Measurements from ENCODE around the gene C5orf58.

The C5orf58 gene

GRCh38 chr5:170267431-170268152, 34.8 kb downstream of the C5orf58 start:
- H3K27ac ChIP-seq (ENCODE audit: insufficient read depth, low read depth, low read length, poor library complexity, severe bottlenecking): no peak overlapping the region
- H3K4me3 ChIP-seq (ENCODE audit: insufficient read depth, low read depth, low read length): no peak overlapping the region
- H3K36me3 ChIP-seq (ENCODE audit: control insufficient read depth, insufficient read depth, low read length): no peaks in the 10 kb centered on the region
- WGBS, 2 experiments: 42 to 43% methylated on average over 16 of the region's 16 CpGs
- no peaks in the 10 kb centered on the region for H3K9me3 ChIP-seq (ENCODE audit: control insufficient read depth, low read length)
- peaks cover 22% of the 10 kb centered on the region for H3K4me1 ChIP-seq (ENCODE audit: control insufficient read depth, insufficient read depth, low read length)
- no peaks in the 10 kb centered on the region for H3K27me3 ChIP-seq (ENCODE audit: control insufficient read depth, insufficient read depth, low read length, poor library complexity, severe bottlenecking)

DNA sequence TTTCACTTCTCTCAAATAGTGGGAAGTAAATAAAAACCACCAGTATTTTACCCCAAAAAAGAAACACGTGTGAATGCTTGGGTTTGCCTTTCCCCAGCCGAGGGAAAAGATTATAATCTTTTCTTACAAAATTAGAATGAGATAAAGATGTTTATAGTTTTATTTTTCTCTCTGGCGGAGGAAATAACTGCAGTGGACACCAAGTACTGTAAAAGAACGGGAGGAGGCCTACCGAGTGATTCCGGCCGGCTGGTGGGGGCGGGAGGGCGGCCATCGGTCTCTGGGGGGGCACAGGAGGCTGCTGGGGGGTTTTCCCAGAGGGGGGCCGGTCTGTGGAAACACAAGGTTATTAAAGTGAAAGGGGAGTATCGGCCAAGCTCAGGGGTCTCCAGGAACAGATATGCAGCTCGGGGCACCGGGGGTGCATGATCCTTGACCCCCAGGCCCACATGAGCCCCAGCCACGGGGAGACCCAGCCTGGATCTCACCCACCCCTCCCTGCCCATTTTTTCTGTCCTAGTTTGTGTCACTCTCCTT, 35.4 kb downstream of the C5orf58 start:
- H3K36me3 ChIP-seq (ENCODE audit: control insufficient read depth, insufficient read depth, low read length): no peaks in the 10 kb centered on the region
- no peak overlapping the region for H3K4me3 ChIP-seq (ENCODE audit: insufficient read depth, low read depth, low read length)
- no peak overlapping the region for H3K27ac ChIP-seq (ENCODE audit: insufficient read depth, low read depth, low read length, poor library complexity, severe bottlenecking)
- H3K9me3 ChIP-seq (ENCODE audit: control insufficient read depth, low read length): no peaks in the 10 kb centered on the region
- H3K4me1 ChIP-seq (ENCODE audit: control insufficient read depth, insufficient read depth, low read length): peaks cover 21% of the 10 kb centered on the region
- 75 to 77% methylated on average over 14 to 15 of the region's 15 CpGs for WGBS, 2 experiments
- H3K27me3 ChIP-seq (ENCODE audit: control insufficient read depth, insufficient read depth, low read length, poor library complexity, severe bottlenecking): no peaks in the 10 kb centered on the region

DNA sequence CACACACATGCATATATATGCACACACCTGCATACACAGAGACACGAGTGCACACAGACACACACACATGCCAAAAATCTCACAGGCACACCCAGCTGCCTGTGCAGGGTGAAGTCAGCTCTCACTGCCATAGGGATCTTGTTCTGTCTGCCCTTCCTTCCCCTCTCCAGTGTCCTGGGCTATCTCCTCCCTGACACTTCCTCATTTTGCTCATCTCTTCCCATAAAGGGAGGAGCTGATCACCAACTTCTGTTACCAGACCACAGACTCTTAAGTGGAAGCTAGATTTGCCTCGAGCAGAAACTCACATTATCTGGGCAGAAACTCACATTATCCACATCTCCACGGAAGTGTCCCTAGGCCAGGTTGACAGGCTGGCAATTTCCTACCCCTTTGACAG, 36.1 kb downstream of the C5orf58 start:
- no peaks in the 10 kb centered on the region for H3K27me3 ChIP-seq (ENCODE audit: control insufficient read depth, insufficient read depth, low read length, poor library complexity, severe bottlenecking)
- no peaks in the 10 kb centered on the region for H3K36me3 ChIP-seq (ENCODE audit: control insufficient read depth, insufficient read depth, low read length)
- peaks cover 21% of the 10 kb centered on the region for H3K4me1 ChIP-seq (ENCODE audit: control insufficient read depth, insufficient read depth, low read length)
- no peaks in the 10 kb centered on the region for H3K9me3 ChIP-seq (ENCODE audit: control insufficient read depth, low read length)
- H3K27ac ChIP-seq (ENCODE audit: insufficient read depth, low read depth, low read length, poor library complexity, severe bottlenecking): no peak overlapping the region
- 25 to 26% methylated on average over 3 of the region's 3 CpGs for WGBS, 2 experiments
- H3K4me3 ChIP-seq (ENCODE audit: insufficient read depth, low read depth, low read length): no peak overlapping the region

GRCh38 chr5:170269579-170269978, 36.8 kb downstream of the C5orf58 start:
- H3K36me3 ChIP-seq (ENCODE audit: control insufficient read depth, insufficient read depth, low read length): no peaks in the 10 kb centered on the region
- H3K27ac ChIP-seq (ENCODE audit: insufficient read depth, low read depth, low read length, poor library complexity, severe bottlenecking): no peak overlapping the region
- H3K4me3 ChIP-seq (ENCODE audit: insufficient read depth, low read depth, low read length): no peak overlapping the region
- no peaks in the 10 kb centered on the region for H3K27me3 ChIP-seq (ENCODE audit: control insufficient read depth, insufficient read depth, low read length, poor library complexity, severe bottlenecking)
- 91 to 93% methylated on average over 6 to 7 of the region's 7 CpGs for WGBS, 2 experiments
- no peaks in the 10 kb centered on the region for H3K9me3 ChIP-seq (ENCODE audit: control insufficient read depth, low read length)
- peaks cover 21% of the 10 kb centered on the region for H3K4me1 ChIP-seq (ENCODE audit: control insufficient read depth, insufficient read depth, low read length)

GRCh38 chr5:170270293-170271069, 37.7 kb downstream of the C5orf58 start:
- Histone ChIP-seq H3K4me3 (ENCODE audit: insufficient read depth, low read depth, low read length) (no peak overlapping the region), H3K27me3 (ENCODE audit: control insufficient read depth, insufficient read depth, low read length, poor library complexity, severe bottlenecking) (no peaks in the 10 kb centered on the region), H3K27ac (ENCODE audit: insufficient read depth, low read depth, low read length, poor library complexity, severe bottlenecking) (no peak overlapping the region), H3K9me3 (ENCODE audit: control insufficient read depth, low read length) (no peaks in the 10 kb centered on the region), H3K4me1 (ENCODE audit: control insufficient read depth, insufficient read depth, low read length) (peaks cover 18% of the 10 kb centered on the region), H3K36me3 (ENCODE audit: control insufficient read depth, insufficient read depth, low read length) (no peaks in the 10 kb centered on the region)
- 86 to 89% methylated on average over 15 of the region's 15 CpGs for WGBS, 2 experiments

- 52 to 57% methylated on average over 8 of the region's 8 CpGs for WGBS, 2 experiments
Measured at GRCh38 chr5:170273968-170274710, 41.4 kb downstream of the C5orf58 start.

GRCh38 chr5:170275376-170275994, 42.7 kb downstream of the C5orf58 start:
- WGBS, 2 experiments: 94% methylated on average over 8 of the region's 8 CpGs
- Histone ChIP-seq H3K9me3 (ENCODE audit: control insufficient read depth, low read length) (no peaks in the 10 kb centered on the region), H3K27ac (ENCODE audit: insufficient read depth, low read depth, low read length, poor library complexity, severe bottlenecking) (no peak overlapping the region), H3K27me3 (ENCODE audit: control insufficient read depth, insufficient read depth, low read length, poor library complexity, severe bottlenecking) (no peaks in the 10 kb centered on the region), H3K4me3 (ENCODE audit: insufficient read depth, low read depth, low read length) (no peak overlapping the region), H3K36me3 (ENCODE audit: control insufficient read depth, insufficient read depth, low read length) (no peaks in the 10 kb centered on the region), H3K4me1 (ENCODE audit: control insufficient read depth, insufficient read depth, low read length) (peaks cover 28% of the 10 kb centered on the region)

More at GRCh38 chr5:170273968-170274710, 41.4 kb downstream of the C5orf58 start:
- no peaks in the 10 kb centered on the region for H3K36me3 ChIP-seq (ENCODE audit: control insufficient read depth, insufficient read depth, low read length)
- peaks cover 15% of the 10 kb centered on the region for H3K4me1 ChIP-seq (ENCODE audit: control insufficient read depth, insufficient read depth, low read length)
- H3K9me3 ChIP-seq (ENCODE audit: control insufficient read depth, low read length): no peaks in the 10 kb centered on the region
- H3K27me3 ChIP-seq (ENCODE audit: control insufficient read depth, insufficient read depth, low read length, poor library complexity, severe bottlenecking): no peaks in the 10 kb centered on the region
- H3K4me3 ChIP-seq (ENCODE audit: insufficient read depth, low read depth, low read length): no peak overlapping the region
- no peak overlapping the region for H3K27ac ChIP-seq (ENCODE audit: insufficient read depth, low read depth, low read length, poor library complexity, severe bottlenecking)

DNA sequence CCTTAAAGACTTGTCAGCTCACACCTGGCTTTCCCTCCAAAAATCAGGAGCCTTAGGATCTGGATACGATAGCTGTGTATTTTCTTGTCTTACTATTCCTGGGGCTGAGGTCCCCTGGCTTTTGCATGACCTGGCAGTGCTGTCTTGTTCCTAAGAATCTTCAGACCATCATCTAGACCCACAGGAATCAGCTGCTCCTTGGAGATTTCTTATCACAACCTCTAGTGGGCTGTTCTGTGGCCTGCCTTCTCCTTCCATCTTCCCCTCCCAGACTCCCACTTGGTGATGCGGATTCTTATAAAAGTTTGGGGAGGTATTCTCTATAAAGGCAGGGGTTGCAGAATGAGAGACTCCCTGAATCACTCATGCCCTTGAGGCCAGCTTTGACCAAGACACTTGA, 43.4 kb downstream of the C5orf58 start:
- WGBS, 2 experiments: 85 to 98% methylated on average over 2 of the region's 2 CpGs
- Histone ChIP-seq H3K4me3 (ENCODE audit: insufficient read depth, low read depth, low read length) (no peak overlapping the region), H3K4me1 (ENCODE audit: control insufficient read depth, insufficient read depth, low read length) (peaks cover 27% of the 10 kb centered on the region), H3K36me3 (ENCODE audit: control insufficient read depth, insufficient read depth, low read length) (no peaks in the 10 kb centered on the region), H3K27ac (ENCODE audit: insufficient read depth, low read depth, low read length, poor library complexity, severe bottlenecking) (no peak overlapping the region), H3K9me3 (ENCODE audit: control insufficient read depth, low read length) (no peaks in the 10 kb centered on the region), H3K27me3 (ENCODE audit: control insufficient read depth, insufficient read depth, low read length, poor library complexity, severe bottlenecking) (no peaks in the 10 kb centered on the region)

DNA sequence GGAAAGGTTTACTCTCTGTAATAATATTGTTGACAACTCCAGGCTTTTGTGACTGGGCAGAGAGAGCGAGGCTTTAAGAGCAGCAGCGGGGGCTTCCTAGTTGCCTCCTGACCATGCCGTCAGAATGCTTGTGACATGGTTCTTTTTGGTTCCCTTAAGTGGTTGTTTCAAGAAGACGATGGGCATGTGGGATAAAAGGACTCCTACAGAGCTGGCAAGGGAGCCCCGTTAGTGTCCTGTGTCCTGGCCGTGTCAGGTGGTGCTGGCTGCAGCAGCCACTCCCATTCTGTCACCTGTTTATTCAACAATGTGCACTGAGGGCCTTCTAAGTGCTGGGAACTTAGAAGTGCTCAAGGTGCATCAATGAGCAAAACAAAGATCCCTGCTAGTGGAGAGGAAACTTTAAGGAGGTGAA, 45.1 kb downstream of the C5orf58 start:
- no peaks in the 10 kb centered on the region for H3K9me3 ChIP-seq (ENCODE audit: control insufficient read depth, low read length)

More for the DNA sequence above, 45.1 kb downstream of the C5orf58 start:
- H3K4me1 ChIP-seq (ENCODE audit: control insufficient read depth, insufficient read depth, low read length): peaks cover 24% of the 10 kb centered on the region
- no peaks in the 10 kb centered on the region for H3K27me3 ChIP-seq (ENCODE audit: control insufficient read depth, insufficient read depth, low read length, poor library complexity, severe bottlenecking)
- no peak overlapping the region for H3K4me3 ChIP-seq (ENCODE audit: insufficient read depth, low read depth, low read length)
- 33 to 36% methylated on average over 6 of the region's 6 CpGs for WGBS, 2 experiments
- H3K36me3 ChIP-seq (ENCODE audit: control insufficient read depth, insufficient read depth, low read length): no peaks in the 10 kb centered on the region
- no peak overlapping the region for H3K27ac ChIP-seq (ENCODE audit: insufficient read depth, low read depth, low read length, poor library complexity, severe bottlenecking)

All from ectodermal cell (in vitro differentiated cells).